ENCODE data around the gene CDH15. TPM values are rescaled to one million over a fixed set of nuclear protein-coding genes. Genes with fewer than 3 reads are reported as not detected.
A peak's percentile ranks its signal among the peaks of the same experiment; 100 is the strongest.
"Not testable (repeated sequence)": the region's sequence is repeated elsewhere in the genome, so short reads cannot be mapped to it uniquely, and the experiment has no call there.

Gene CDH15
- total RNA-seq, 2 donors from 2014 or later: 0.09 TPM; not detected in 1

- ATAC-seq: peak; percentile 50 to 63
- intact Hi-C loops (cut with DNase I): not testable (repeated sequence)
- DNase-seq: peak; percentile 80
Observed at GRCh38 chr16:89192186-89192955, 20.8 kb downstream of the CDH15 start.

GRCh38 chr16:89192956-89193575 lies 21.5 kb downstream of the CDH15 start:
- intact Hi-C loops (cut with DNase I): no loop called here
- peak; percentile 73 to 75 for ATAC-seq
- DNase-seq: peak; percentile 80

GRCh38 chr16:89193576-89194293 lies 22.2 kb downstream of the CDH15 start:
- ATAC-seq (peak in 1 of 2 donors; percentile 1), DNase-seq (peak; percentile 33)
- intact Hi-C loops (cut with DNase I): no loop called here

GRCh38 chr16:89194340-89195311 lies 23.1 kb downstream of the CDH15 start:
- DNase-seq (peak; percentile 24), ATAC-seq (no peak)
- intact Hi-C loops (cut with DNase I): no loop called here

- DNase-seq (no peak), ATAC-seq (no peak)
- intact Hi-C loops (cut with DNase I): no loop called here
Observed at GRCh38 chr16:89195521-89196171, 24.1 kb downstream of the CDH15 start.

GRCh38 chr16:89197033-89197632 lies 25.6 kb downstream of the CDH15 start:
- no peak for ATAC-seq
- intact Hi-C loops (cut with DNase I): no loop called here

GRCh38 chr16:89197633-89198416 lies 26.3 kb downstream of the CDH15 start:
- no peak for ATAC-seq
- intact Hi-C loops (cut with DNase I): no loop called here
- no peak for DNase-seq

More at GRCh38 chr16:89197033-89197632, 25.6 kb downstream of the CDH15 start:
- DNase-seq: no peak

- intact Hi-C loops (cut with DNase I): no loop called here
- no peak for DNase-seq
- no peak for ATAC-seq
Observed at GRCh38 chr16:89198417-89199240, 27.1 kb downstream of the CDH15 start.

GRCh38 chr16:89199241-89200123 lies 27.9 kb downstream of the CDH15 start:
- intact Hi-C loops (cut with DNase I): no loop called here
- DNase-seq: no peak
- ATAC-seq: no peak

- intact Hi-C loops (cut with DNase I): no loop called here
- DNase-seq (no peak), ATAC-seq (no peak)
Observed at GRCh38 chr16:89200124-89200849, 28.7 kb downstream of the CDH15 start, which contains the start of gene SLC22A31. Gene SLC22A31 (minus strand): TSS chr16:89200537. CDS start chr16:89200501, 36 bp downstream.

GRCh38 chr16:89200850-89201411 lies 29.4 kb downstream of the CDH15 start:
- intact Hi-C loops (cut with DNase I): no loop called here
- DNase-seq (no peak), ATAC-seq (peak in 1 of 2 donors; percentile 27)

- intact Hi-C loops (cut with DNase I): no loop called here
- peak; percentile 80 for DNase-seq
- peak; percentile 91 to 96 for ATAC-seq
Observed at GRCh38 chr16:89201439-89202377, 30.2 kb downstream of the CDH15 start.
